ENCODE data around the gene LY86. TPM values are rescaled to one million over a fixed set of nuclear protein-coding genes. Genes with fewer than 3 reads are reported as not detected.
A peak's percentile ranks its signal among the peaks of the same experiment; 100 is the strongest.

Gene LY86
- total RNA-seq, 1 experiment from 2014 or later: not detected

GRCh38 chr6:6678185-6678671 lies 89.7 kb downstream of the LY86 start:
- H3K4me3 Mint-ChIP-seq (ENCODE audit: unreplicated experiment): no peak overlapping the region
- H3K36me3 Mint-ChIP-seq (ENCODE audit: insufficient read depth, unreplicated experiment): peaks cover 5% of the 10 kb centered on the region
- no TSS peak for BruUV-seq (replicated peaks)
- ChIA-PET POLR2A (interaction anchor here (0.5 to 2.5 kb wide), 7 partner anchors 9 to 1593 kb away, joined by 3 to 13 read pairs (median 6); partner anchors contain the start of gene PPP1R3G), CTCF (interaction anchor here (0.6 to 3.7 kb wide), 10 partner anchors 8 to 565 kb away, joined by 3 to 22 read pairs (median 6); no protein-coding TSS in a partner anchor)
- intact Hi-C loops (cut with micrococcal nuclease): loop anchor here (5.0 to 10.0 kb wide), 4 partner anchors 239 to 717 kb away; partner anchors contain the start of gene RREB1
- H3K9me3 Mint-ChIP-seq (ENCODE audit: unreplicated experiment): peaks cover 2% of the 10 kb centered on the region
- no peak for TF ChIP-seq CTCF (IDR thresholded peaks at IDR 0.05; ENCODE audit: unreplicated experiment)
- no peaks in the 10 kb centered on the region for H3K27me3 Mint-ChIP-seq (ENCODE audit: insufficient read depth, unreplicated experiment)
- DNase-seq (ENCODE audit: unreplicated experiment): peak; percentile 51
- H3K4me1 Mint-ChIP-seq (ENCODE audit: insufficient read depth, unreplicated experiment): peaks cover 23% of the 10 kb centered on the region
- H3K27ac Mint-ChIP-seq (ENCODE audit: low read depth, unreplicated experiment): no peak overlapping the region

- TF ChIP-seq CTCF (IDR thresholded peaks at IDR 0.05; ENCODE audit: unreplicated experiment): no peak
- Mint-ChIP-seq H3K4me3 (ENCODE audit: unreplicated experiment) (no peak overlapping the region), H3K9me3 (ENCODE audit: unreplicated experiment) (no peaks in the 10 kb centered on the region), H3K27ac (ENCODE audit: low read depth, unreplicated experiment) (peak overlapping the region; percentile 39), H3K4me1 (ENCODE audit: insufficient read depth, unreplicated experiment) (peaks cover 23% of the 10 kb centered on the region), H3K36me3 (ENCODE audit: insufficient read depth, unreplicated experiment) (peaks cover 5% of the 10 kb centered on the region), H3K27me3 (ENCODE audit: insufficient read depth, unreplicated experiment) (no peaks in the 10 kb centered on the region)
- no peak for DNase-seq (ENCODE audit: unreplicated experiment)
- CTCF ChIA-PET: interaction anchor here (0.6 to 3.7 kb wide), 4 partner anchors 15 to 173 kb away, joined by 3 to 22 read pairs (median 4); no protein-coding TSS in a partner anchor
- POLR2A ChIA-PET: interaction anchor here (0.5 to 1.3 kb wide), 2 partner anchors 16 to 1594 kb away, joined by 3 to 6 read pairs; partner anchors contain the start of gene PPP1R3G
- intact Hi-C loops (cut with micrococcal nuclease): loop anchor here (5.0 to 10.0 kb wide), 4 partner anchors 238 to 716 kb away; partner anchors contain the start of gene RREB1
- no TSS peak for BruUV-seq (replicated peaks)
Measured at GRCh38 chr6:6678811-6679210, 90.3 kb downstream of the LY86 start.

GRCh38 chr6:6679633-6680032 lies 91.1 kb downstream of the LY86 start:
- peak overlapping the region; percentile 39 for H3K27ac Mint-ChIP-seq (ENCODE audit: low read depth, unreplicated experiment)
- no peak for TF ChIP-seq CTCF (IDR thresholded peaks at IDR 0.05; ENCODE audit: unreplicated experiment)
- H3K9me3 Mint-ChIP-seq (ENCODE audit: unreplicated experiment): no peaks in the 10 kb centered on the region
- intact Hi-C loops (cut with micrococcal nuclease): loop anchor here (5.0 to 10.0 kb wide), 4 partner anchors 238 to 715 kb away; partner anchors contain the start of gene RREB1
- H3K36me3 Mint-ChIP-seq (ENCODE audit: insufficient read depth, unreplicated experiment): peaks cover 5% of the 10 kb centered on the region
- ChIA-PET CTCF (no interaction called here), POLR2A (interaction anchor here (0.5 to 2.5 kb wide), 4 partner anchors 20 to 566 kb away, joined by 3 to 8 read pairs (median 4); no protein-coding TSS in a partner anchor)
- no peaks in the 10 kb centered on the region for H3K27me3 Mint-ChIP-seq (ENCODE audit: insufficient read depth, unreplicated experiment)
- no peak overlapping the region for H3K4me3 Mint-ChIP-seq (ENCODE audit: unreplicated experiment)
- DNase-seq (ENCODE audit: unreplicated experiment): no peak
- H3K4me1 Mint-ChIP-seq (ENCODE audit: insufficient read depth, unreplicated experiment): peaks cover 23% of the 10 kb centered on the region
- BruUV-seq (replicated peaks): no TSS peak

GRCh38 chr6:6680526-6680925 lies 92.0 kb downstream of the LY86 start:
- TF ChIP-seq CTCF (IDR thresholded peaks at IDR 0.05; ENCODE audit: unreplicated experiment): no peak
- peaks cover 28% of the 10 kb centered on the region for H3K4me1 Mint-ChIP-seq (ENCODE audit: insufficient read depth, unreplicated experiment)
- intact Hi-C loops (cut with micrococcal nuclease): no loop called here
- no TSS peak for BruUV-seq (replicated peaks)
- no peak overlapping the region for H3K4me3 Mint-ChIP-seq (ENCODE audit: unreplicated experiment)
- DNase-seq (ENCODE audit: unreplicated experiment): no peak
- H3K27me3 Mint-ChIP-seq (ENCODE audit: insufficient read depth, unreplicated experiment): no peaks in the 10 kb centered on the region
- H3K36me3 Mint-ChIP-seq (ENCODE audit: insufficient read depth, unreplicated experiment): peaks cover 5% of the 10 kb centered on the region
- H3K27ac Mint-ChIP-seq (ENCODE audit: low read depth, unreplicated experiment): no peak overlapping the region
- no peaks in the 10 kb centered on the region for H3K9me3 Mint-ChIP-seq (ENCODE audit: unreplicated experiment)
- ChIA-PET POLR2A (interaction anchor here (0.6 to 2.6 kb wide), 7 partner anchors 14 to 429 kb away, joined by 3 to 17 read pairs (median 4); no protein-coding TSS in a partner anchor), CTCF (interaction anchor here (0.6 to 1.7 kb wide), 3 partner anchors 12 to 463 kb away, joined by 3 to 5 read pairs (median 3); no protein-coding TSS in a partner anchor)
